Nephron progenitor cell (in vitro differentiated cells): ENCODE measurements around the gene LPCAT4.
"Not testable (repeated sequence)": the region's sequence is repeated elsewhere in the genome, so short reads cannot be mapped to it uniquely, and the experiment has no call there.

Experiments used
- DNase-seq: peaks from one replicate; pipeline ENCODE4 v3.0.0; 2021
- H3K27ac Mint-ChIP-seq: 2 replicates; pipeline ENCODE4 v1.8.0; 2021; ENCODE audit warnings: mild to moderate bottlenecking, moderate library complexity, mixed read lengths
- H3K27me3 Mint-ChIP-seq: 2 replicates; pipeline ENCODE4 v1.8.0; 2021; ENCODE audit warnings: mild to moderate bottlenecking, low read depth, mixed read lengths; ENCODE audit not compliant: poor library complexity
- H3K36me3 Mint-ChIP-seq: 2 replicates; pipeline ENCODE4 v1.8.0; 2021; ENCODE audit warnings: low read depth, mixed read lengths
- H3K4me1 Mint-ChIP-seq: 2 replicates; pipeline ENCODE4 v1.8.0; 2021; ENCODE audit warnings: mixed read lengths
- H3K4me3 Mint-ChIP-seq: 2 replicates; pipeline ENCODE4 v1.8.0; 2021; ENCODE audit warnings: mild to moderate bottlenecking, moderate library complexity, mixed read lengths
- H3K9me3 Mint-ChIP-seq: 2 replicates; pipeline ENCODE4 v1.8.0; 2021; ENCODE audit warnings: mild to moderate bottlenecking, moderate library complexity, mixed read lengths
- CTCF ChIP-seq: fragments of 200-600 bp; sonication (generic); IDR thresholded peaks from 2 replicates; pipeline ENCODE4 v1.5.0; 2021; ENCODE audit warnings: antibody characterized with exemption

Gene LPCAT4

GRCh38 chr15:34367101-34368081 is at the start of gene LPCAT4:
TSS of gene LPCAT4 (minus strand) at chr15:34367196. CDS start at chr15:34367100, 96 bp downstream.
- H3K36me3 Mint-ChIP-seq: peaks cover 13% of the 10 kb centered on the region
- H3K4me1 Mint-ChIP-seq: peaks cover 46% of the 10 kb centered on the region
- DNase-seq: peak; percentile 82
- H3K4me3 Mint-ChIP-seq: peak within 1 kb of the TSS; percentile 95
- peak within 1 kb of the TSS; percentile 98 for H3K27ac Mint-ChIP-seq
- H3K9me3 Mint-ChIP-seq: peaks cover 5% of the 10 kb centered on the region
- TF ChIP-seq CTCF: peak; percentile 81
- no peaks in the 10 kb centered on the region for H3K27me3 Mint-ChIP-seq

GRCh38 chr15:34409511-34409910 is 42.5 kb upstream of the LPCAT4 start:
- H3K27ac Mint-ChIP-seq, H3K4me3 Mint-ChIP-seq, H3K36me3 Mint-ChIP-seq, DNase-seq, H3K4me1 Mint-ChIP-seq, H3K27me3 Mint-ChIP-seq, H3K9me3 Mint-ChIP-seq: not testable (repeated sequence)

GRCh38 chr15:34408973-34409372 is 42.0 kb upstream of the LPCAT4 start:
- H3K27ac Mint-ChIP-seq, H3K27me3 Mint-ChIP-seq, H3K9me3 Mint-ChIP-seq, H3K36me3 Mint-ChIP-seq, H3K4me1 Mint-ChIP-seq, H3K4me3 Mint-ChIP-seq, DNase-seq: not testable (repeated sequence)

- not testable (repeated sequence) for H3K36me3 Mint-ChIP-seq, DNase-seq, H3K27ac Mint-ChIP-seq, H3K4me1 Mint-ChIP-seq, H3K4me3 Mint-ChIP-seq, H3K27me3 Mint-ChIP-seq, H3K9me3 Mint-ChIP-seq
Observed at GRCh38 chr15:34403899-34404298, 36.9 kb upstream of the LPCAT4 start.

- not testable (repeated sequence) for H3K27ac Mint-ChIP-seq, H3K36me3 Mint-ChIP-seq, H3K4me1 Mint-ChIP-seq, H3K27me3 Mint-ChIP-seq, H3K9me3 Mint-ChIP-seq, H3K4me3 Mint-ChIP-seq, DNase-seq
Observed at GRCh38 chr15:34403160-34403598, 36.2 kb upstream of the LPCAT4 start.

GRCh38 chr15:34397637-34398259 is 30.8 kb upstream of the LPCAT4 start:
- not testable (repeated sequence) for H3K4me3 Mint-ChIP-seq, H3K27me3 Mint-ChIP-seq, DNase-seq, H3K36me3 Mint-ChIP-seq, H3K27ac Mint-ChIP-seq, H3K4me1 Mint-ChIP-seq, H3K9me3 Mint-ChIP-seq

- not testable (repeated sequence) for H3K27me3 Mint-ChIP-seq, H3K9me3 Mint-ChIP-seq, H3K4me1 Mint-ChIP-seq, DNase-seq, H3K27ac Mint-ChIP-seq, H3K4me3 Mint-ChIP-seq, H3K36me3 Mint-ChIP-seq
Observed at GRCh38 chr15:34392981-34393380, 26.0 kb upstream of the LPCAT4 start.

- H3K27ac Mint-ChIP-seq, H3K36me3 Mint-ChIP-seq, H3K9me3 Mint-ChIP-seq, DNase-seq, H3K4me1 Mint-ChIP-seq, H3K27me3 Mint-ChIP-seq, H3K4me3 Mint-ChIP-seq: not testable (repeated sequence)
Observed at GRCh38 chr15:34389594-34390086, 22.6 kb upstream of the LPCAT4 start.

GRCh38 chr15:34381829-34382521 is 15.0 kb upstream of the LPCAT4 start:
- H3K27ac Mint-ChIP-seq, H3K27me3 Mint-ChIP-seq, H3K4me3 Mint-ChIP-seq, H3K36me3 Mint-ChIP-seq, H3K4me1 Mint-ChIP-seq, DNase-seq, H3K9me3 Mint-ChIP-seq: not testable (repeated sequence)

- not testable (repeated sequence) for H3K36me3 Mint-ChIP-seq, H3K4me3 Mint-ChIP-seq, H3K27me3 Mint-ChIP-seq, H3K9me3 Mint-ChIP-seq, H3K4me1 Mint-ChIP-seq, DNase-seq
- H3K27ac Mint-ChIP-seq: peak overlapping the region; percentile 19
Observed at GRCh38 chr15:34380491-34380890, 13.5 kb upstream of the LPCAT4 start.
